OCI-LY1 (cell line): ENCODE data around the gene SMAD7.

ENCODE experiments used
- H2AFZ ChIP-seq: fragments of 200-600 bp; sonication (generic), shearing (Covaris generic); 2 replicates; pipeline ENCODE4 v1.6.0; 2014; ENCODE audit warnings: antibody characterized with exemption, mild to moderate bottlenecking, low read length
- H3F3A ChIP-seq: fragments of 200-600 bp; sonication (generic), shearing (Covaris generic); 2 replicates; pipeline ENCODE4 v1.6.0; 2014; ENCODE audit warnings: mild to moderate bottlenecking, antibody characterized with exemption, low read length, moderate library complexity; ENCODE audit not compliant: insufficient read depth
- H3K27ac ChIP-seq: fragments of 200-600 bp; sonication (generic); 2 replicates; pipeline ENCODE4 v1.5.1; 2014; ENCODE audit warnings: low read length, mixed run types, mild to moderate bottlenecking, low read depth; ENCODE audit not compliant: poor library complexity, severe bottlenecking
- H3K27me3 ChIP-seq: fragments of 200-600 bp; sonication (generic); 2 replicates; pipeline ENCODE4 v1.6.0; 2014; ENCODE audit warnings: antibody characterized with exemption, mild to moderate bottlenecking, low read length, moderate library complexity; ENCODE audit not compliant: insufficient read depth
- H3K36me3 ChIP-seq: fragments of 200-600 bp; sonication (generic); 2 replicates; pipeline ENCODE4 v1.6.1; 2014; ENCODE audit warnings: mild to moderate bottlenecking, antibody characterized with exemption, low read length, moderate library complexity, mixed read lengths; ENCODE audit not compliant: insufficient read depth
- H3K4me1 ChIP-seq: fragments of 200-600 bp; sonication (generic); 2 replicates; pipeline ENCODE4 v1.5.1; 2014; ENCODE audit warnings: mild to moderate bottlenecking, low read length, moderate library complexity; ENCODE audit not compliant: insufficient read depth, severe bottlenecking
- H3K4me2 ChIP-seq: fragments of 200-600 bp; sonication (generic), shearing (Covaris generic); 2 replicates; pipeline ENCODE4 v1.6.1; 2014; ENCODE audit warnings: low read length
- H3K4me3 ChIP-seq: fragments of 200-600 bp; sonication (generic); 2 replicates; pipeline ENCODE4 v1.5.1; 2014; ENCODE audit warnings: low read length, low read depth, mild to moderate bottlenecking, mixed read lengths; ENCODE audit not compliant: poor library complexity, severe bottlenecking
- H3K79me2 ChIP-seq: fragments of 200-600 bp; shearing (Covaris generic); 2 replicates; pipeline ENCODE4 v1.6.1; 2016; ENCODE audit warnings: mixed run types, low read length, mixed read lengths; ENCODE audit not compliant: insufficient read depth
- H3K9ac ChIP-seq: fragments of 200-600 bp; sonication (generic), shearing (Covaris generic); 2 replicates; pipeline ENCODE4 v1.6.1; 2014; ENCODE audit warnings: mild to moderate bottlenecking, low read length, mixed read lengths
- H3K9me2 ChIP-seq: fragments of 200-600 bp; sonication (generic), shearing (Covaris generic); 2 replicates; pipeline ENCODE4 v1.6.1; 2014; ENCODE audit warnings: low read depth, mild to moderate bottlenecking, low read length, mixed read lengths
- H3K9me3 ChIP-seq: fragments of 200-600 bp; shearing (Covaris generic); 2 replicates; pipeline ENCODE4 v1.6.1; 2014; ENCODE audit warnings: low read length, mixed read lengths
- H4K20me1 ChIP-seq: fragments of 200-600 bp; sonication (generic), shearing (Covaris generic); 2 replicates; pipeline ENCODE4 v1.6.0; 2016; ENCODE audit warnings: mild to moderate bottlenecking, low read length; ENCODE audit not compliant: insufficient read depth
- CTCF ChIP-seq: fragments of 200-600 bp; sonication (generic), shearing (Covaris generic); IDR thresholded peaks from 2 replicates; pipeline ENCODE4 v1.5.1; 2017; ENCODE audit warnings: mild to moderate bottlenecking, antibody characterized with exemption, low read length, moderate library complexity, mixed read lengths
- EZH2 ChIP-seq: fragments of 200-600 bp; sonication (generic), shearing (Covaris generic); IDR thresholded peaks from 2 replicates; pipeline ENCODE4 v1.8.0; 2017; ENCODE audit warnings: borderline replicate concordance, mixed run types, mild to moderate bottlenecking, antibody characterized with exemption, low read length, moderate library complexity, mixed read lengths

Gene SMAD7

GRCh38 chr18:48992791-48993555, 42.2 kb upstream of the SMAD7 start:
- no peaks in the 10 kb centered on the region for H3K9me3 ChIP-seq
- H3K27ac ChIP-seq, result no peak overlapping the region
- no peaks in the 10 kb centered on the region for H3F3A ChIP-seq
- H3K9ac ChIP-seq, result no peak overlapping the region
- H3K4me3 ChIP-seq, result no peak overlapping the region
- no peaks in the 10 kb centered on the region for H4K20me1 ChIP-seq
- H3K4me2 ChIP-seq, result no peak overlapping the region; the same call in 1 of the 2 replicates
- no peak for TF ChIP-seq EZH2
- H3K36me3 ChIP-seq, result no peaks in the 10 kb centered on the region
- H3K4me1 ChIP-seq, result peaks cover 4% of the 10 kb centered on the region
- no peaks in the 10 kb centered on the region for H3K9me2 ChIP-seq
- H3K27me3 ChIP-seq, result no peaks in the 10 kb centered on the region
- no peak overlapping the region for H2AFZ ChIP-seq
- H3K79me2 ChIP-seq, result no peaks in the 10 kb centered on the region

GRCh38 chr18:48992133-48992532, 41.4 kb upstream of the SMAD7 start:
- Histone ChIP-seq H3K4me1 (peaks cover 4% of the 10 kb centered on the region), H3K79me2 (no peaks in the 10 kb centered on the region), H3K4me2 (no peak overlapping the region; the same call in 1 of the 2 replicates), H3K4me3 (no peak overlapping the region), H3K27ac (no peak overlapping the region), H3K9me2 (no peaks in the 10 kb centered on the region), H3K9ac (no peak overlapping the region), H2AFZ (no peak overlapping the region), H3F3A (no peaks in the 10 kb centered on the region), H4K20me1 (no peaks in the 10 kb centered on the region), H3K9me3 (no peaks in the 10 kb centered on the region), H3K36me3 (no peaks in the 10 kb centered on the region), H3K27me3 (no peaks in the 10 kb centered on the region)
- TF ChIP-seq EZH2, result no peak
- TF ChIP-seq CTCF, result no peak

GRCh38 chr18:48991676-48992075, 40.9 kb upstream of the SMAD7 start:
- H3K9me2 ChIP-seq, result no peaks in the 10 kb centered on the region
- TF ChIP-seq EZH2 (no peak), CTCF (no peak)
- no peak overlapping the region for H3K9ac ChIP-seq
- H3K79me2 ChIP-seq, result no peaks in the 10 kb centered on the region
- H3F3A ChIP-seq, result no peaks in the 10 kb centered on the region
- no peaks in the 10 kb centered on the region for H4K20me1 ChIP-seq
- no peaks in the 10 kb centered on the region for H3K27me3 ChIP-seq
- H2AFZ ChIP-seq, result no peak overlapping the region
- no peaks in the 10 kb centered on the region for H3K9me3 ChIP-seq
- no peaks in the 10 kb centered on the region for H3K36me3 ChIP-seq
- no peak overlapping the region for H3K4me2 ChIP-seq
- no peak overlapping the region for H3K4me3 ChIP-seq
- H3K4me1 ChIP-seq, result peaks cover 4% of the 10 kb centered on the region
- H3K27ac ChIP-seq, result no peak overlapping the region

GRCh38 chr18:48991319-48991660, 40.5 kb upstream of the SMAD7 start:
- no peak overlapping the region for H3K4me2 ChIP-seq
- no peak overlapping the region for H3K9ac ChIP-seq
- H3K36me3 ChIP-seq, result no peaks in the 10 kb centered on the region
- no peak for TF ChIP-seq EZH2
- no peak for TF ChIP-seq CTCF
- H3K27ac ChIP-seq, result no peak overlapping the region
- H3F3A ChIP-seq, result no peaks in the 10 kb centered on the region
- no peaks in the 10 kb centered on the region for H3K9me2 ChIP-seq
- H3K79me2 ChIP-seq, result no peaks in the 10 kb centered on the region
- H2AFZ ChIP-seq, result no peak overlapping the region
- no peaks in the 10 kb centered on the region for H3K9me3 ChIP-seq
- H4K20me1 ChIP-seq, result no peaks in the 10 kb centered on the region
- peaks cover 4% of the 10 kb centered on the region for H3K4me1 ChIP-seq
- H3K4me3 ChIP-seq, result no peak overlapping the region
- no peaks in the 10 kb centered on the region for H3K27me3 ChIP-seq
